Cardiac fibroblast (primary cell): ENCODE results near the gene NTRK2.

Experiments used
- DNase-seq, 2 donors: peaks; one replicate each; pipeline versions ENCODE4 v3.0.0 to v3.0.0-alpha.2; 2010; ENCODE audit warnings: low read depth in 2 of 2
- H3K4me3 ChIP-seq, 2 donors: replicated peaks in 1 of 2; 1 replicate in 1 of 2; 2 replicates in 1 of 2; pipeline ENCODE4 v1.5.1; 2011; ENCODE audit warnings: low read depth in 2 of 2, low read length in 2 of 2, mild to moderate bottlenecking in 2 of 2, moderate library complexity in 1 of 2
- CTCF ChIP-seq: IDR thresholded peaks from one replicate; pipeline ENCODE4 v1.5.1; 2011; ENCODE audit warnings: low read depth, mild to moderate bottlenecking, low read length, inconsistent platforms

NTRK2 gene

GRCh38 chr9:85041466-85042137, 372.1 kb downstream of the NTRK2 start:
- no peak for DNase-seq
- TF ChIP-seq CTCF = no peak
- no peak overlapping the region for H3K4me3 ChIP-seq

GRCh38 chr9:85042981-85043647, 373.6 kb downstream of the NTRK2 start:
- no peak for TF ChIP-seq CTCF
- DNase-seq = no peak
- H3K4me3 ChIP-seq = no peak overlapping the region

DNA sequence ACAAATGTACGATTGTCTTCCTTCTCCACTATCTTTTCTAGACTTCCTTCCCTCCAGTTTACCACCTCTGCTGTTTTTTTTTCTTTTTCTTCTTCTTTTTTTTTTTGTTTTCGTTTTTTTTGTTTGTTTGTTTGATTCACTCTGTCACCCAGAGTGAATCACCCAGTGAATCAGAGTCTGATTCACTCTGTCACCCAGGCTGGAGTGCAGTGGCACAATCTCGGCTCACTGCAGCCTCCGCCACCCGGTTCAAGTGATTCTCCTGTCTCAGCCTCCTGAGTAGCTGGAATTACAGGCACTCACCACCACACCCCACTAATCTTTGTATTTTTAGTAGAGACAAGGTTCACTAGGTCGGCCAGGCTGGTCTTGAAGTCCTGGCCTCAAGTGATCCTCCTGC, 375.7 kb downstream of the NTRK2 start:
- no peak for TF ChIP-seq CTCF

DNA sequence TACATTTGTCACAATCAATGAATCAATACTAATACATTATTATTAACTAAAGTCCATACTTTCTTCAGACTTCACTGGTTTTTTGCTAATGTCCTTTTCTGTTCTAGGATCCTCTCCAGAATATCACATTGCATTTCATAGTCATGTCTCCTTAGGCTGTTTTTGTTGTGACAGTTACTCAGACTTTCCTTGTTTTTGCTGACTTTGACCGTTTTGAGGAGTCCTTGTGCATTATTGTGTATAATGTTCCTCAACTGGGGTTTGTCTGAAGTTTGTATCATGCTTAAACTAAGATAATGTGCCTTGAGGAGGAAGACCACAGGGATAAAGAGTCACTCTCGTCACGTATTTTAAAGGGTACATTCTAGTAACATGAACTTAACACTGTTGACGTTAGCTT, 376.9 kb downstream of the NTRK2 start:
- DNase-seq = no peak
- no peak overlapping the region for H3K4me3 ChIP-seq
- TF ChIP-seq CTCF = no peak

More for the DNA sequence above, 375.7 kb downstream of the NTRK2 start:
- no peak for DNase-seq
- no peak overlapping the region for H3K4me3 ChIP-seq

- no peak for TF ChIP-seq CTCF
- DNase-seq = no peak
- no peak overlapping the region for H3K4me3 ChIP-seq
Measured at GRCh38 chr9:85053206-85053786, 383.8 kb downstream of the NTRK2 start.

- no peak for TF ChIP-seq CTCF
- DNase-seq = no peak
Measured at GRCh38 chr9:85054017-85054416, 384.5 kb downstream of the NTRK2 start.

More at GRCh38 chr9:85054017-85054416, 384.5 kb downstream of the NTRK2 start:
- no peak overlapping the region for H3K4me3 ChIP-seq
